ENCODE measurements around the gene HOXB5.

HOXB5 gene

DNA sequence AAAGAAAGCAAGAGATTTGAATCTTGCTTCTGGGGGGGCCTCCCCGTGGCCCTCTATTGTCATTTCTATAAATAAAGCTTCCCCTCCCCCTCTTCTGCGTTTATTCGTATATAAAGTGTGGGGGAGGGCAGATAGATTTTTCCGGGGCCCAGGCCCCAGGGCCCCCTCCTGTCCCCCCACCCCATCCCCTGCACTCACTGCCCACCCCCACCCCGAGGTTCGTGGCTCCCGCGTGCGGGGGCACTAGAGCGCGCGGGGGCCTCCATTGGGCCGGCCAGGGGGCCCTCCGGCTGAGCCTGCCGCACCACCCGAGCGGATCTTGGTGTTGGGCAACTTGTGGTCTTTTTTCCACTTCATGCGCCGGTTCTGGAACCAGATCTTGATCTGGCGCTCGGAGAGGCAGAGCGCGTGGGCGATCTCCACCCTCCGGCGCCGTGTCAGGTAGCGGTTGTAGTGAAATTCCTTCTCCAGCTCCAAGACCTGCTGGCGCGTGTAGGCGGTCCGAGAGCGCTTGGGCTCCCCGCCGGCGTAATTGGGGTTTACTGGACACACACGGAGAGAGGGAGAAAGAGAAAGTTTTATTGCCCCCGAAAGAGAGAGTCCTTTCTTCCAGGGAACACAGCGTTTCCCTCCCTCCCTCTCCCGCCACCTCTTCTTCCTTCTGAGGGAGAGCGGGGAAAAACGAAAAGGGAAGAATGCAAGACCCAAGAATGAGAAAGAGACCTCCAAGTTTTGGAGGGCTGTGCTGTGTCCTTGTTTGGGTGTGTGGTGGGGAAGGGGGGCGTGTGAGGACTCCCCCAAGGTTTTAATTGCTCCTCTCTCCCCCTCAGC is 16.9 kb downstream of the HOXB5 start:
- no peak for DNase-seq (ENCODE audit: low read depth in 2 of 2, low spot score in 1 of 2)

- DNase-seq (ENCODE audit: low read depth in 2 of 2, low spot score in 1 of 2): no peak
Measured at GRCh38 chr17:48575673-48576478, 17.7 kb downstream of the HOXB5 start.

GRCh38 chr17:48575066-48575582 is 18.5 kb downstream of the HOXB5 start:
- no peak for DNase-seq (ENCODE audit: low read depth in 2 of 2, low spot score in 1 of 2)

GRCh38 chr17:48574505-48575065 is 19.0 kb downstream of the HOXB5 start:
- DNase-seq (ENCODE audit: low read depth in 2 of 2, low spot score in 1 of 2): no peak

DNA sequence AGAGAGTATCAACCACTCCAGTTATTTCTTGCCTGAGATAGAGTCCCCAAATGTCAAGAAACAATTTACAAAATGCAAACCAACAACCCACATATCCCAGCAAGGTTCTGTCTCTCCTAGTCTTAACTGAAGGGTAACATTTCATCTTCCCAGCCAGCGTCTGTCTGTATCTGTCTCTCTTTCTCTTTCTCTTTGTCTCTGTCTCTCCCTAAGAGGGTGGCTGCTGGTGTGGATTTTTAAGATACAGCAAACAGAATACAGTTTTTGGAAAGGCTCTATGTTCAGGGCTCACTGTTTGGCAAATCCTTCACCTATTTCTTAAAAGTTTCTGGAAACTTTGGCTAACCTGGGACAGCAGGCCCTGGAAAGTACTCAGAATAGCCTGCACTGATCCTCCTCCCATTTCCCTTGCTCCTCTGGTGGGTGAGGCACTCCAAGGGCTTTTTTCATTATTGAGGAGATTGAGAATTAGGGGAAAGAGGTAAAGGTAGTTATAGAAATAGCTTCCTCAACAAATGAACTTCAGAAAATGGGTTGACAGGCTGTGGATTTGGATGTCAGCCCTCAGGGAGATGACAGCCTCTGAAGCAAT is 21.7 kb downstream of the HOXB5 start:
- no peak for DNase-seq (ENCODE audit: low read depth in 2 of 2, low spot score in 1 of 2)

- no peak for DNase-seq (ENCODE audit: low read depth in 2 of 2, low spot score in 1 of 2)
Measured at GRCh38 chr17:48571024-48571818, 22.4 kb downstream of the HOXB5 start.

DNA sequence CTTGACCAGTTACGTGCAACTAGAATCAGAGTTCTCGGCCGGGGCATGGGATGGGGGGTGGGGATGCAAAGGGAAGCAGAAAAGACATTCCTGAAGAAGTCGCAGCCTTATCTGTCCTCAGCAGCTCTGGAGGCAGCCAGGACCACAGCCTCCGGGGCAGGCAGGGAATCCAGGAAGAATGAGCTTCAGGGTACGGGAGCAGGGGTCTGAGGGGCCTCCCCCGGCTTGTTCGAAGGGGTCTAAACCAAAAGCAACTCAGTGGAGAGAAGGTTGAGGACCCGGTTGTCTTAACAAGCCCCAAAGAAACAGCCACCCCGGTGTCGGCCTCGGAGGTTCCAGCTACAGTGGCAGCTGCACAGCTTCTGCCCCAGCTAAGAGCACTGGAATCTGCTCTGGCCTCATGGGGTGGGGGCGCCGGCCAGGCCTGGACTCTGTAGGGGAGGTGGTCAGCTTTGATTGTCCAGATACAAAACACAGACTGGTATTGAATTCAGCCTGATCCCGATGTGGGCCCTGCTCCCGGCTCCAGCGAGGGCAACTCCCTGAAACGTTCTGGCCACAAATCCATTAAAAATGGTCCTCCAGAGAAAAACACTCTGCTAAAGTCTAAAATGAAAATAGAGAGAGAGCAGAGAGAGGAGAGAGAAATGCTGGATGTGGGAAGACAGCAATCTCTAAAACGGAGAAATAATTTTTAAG is 23.1 kb downstream of the HOXB5 start:
- DNase-seq (ENCODE audit: low read depth in 2 of 2, low spot score in 1 of 2): no peak

DNA sequence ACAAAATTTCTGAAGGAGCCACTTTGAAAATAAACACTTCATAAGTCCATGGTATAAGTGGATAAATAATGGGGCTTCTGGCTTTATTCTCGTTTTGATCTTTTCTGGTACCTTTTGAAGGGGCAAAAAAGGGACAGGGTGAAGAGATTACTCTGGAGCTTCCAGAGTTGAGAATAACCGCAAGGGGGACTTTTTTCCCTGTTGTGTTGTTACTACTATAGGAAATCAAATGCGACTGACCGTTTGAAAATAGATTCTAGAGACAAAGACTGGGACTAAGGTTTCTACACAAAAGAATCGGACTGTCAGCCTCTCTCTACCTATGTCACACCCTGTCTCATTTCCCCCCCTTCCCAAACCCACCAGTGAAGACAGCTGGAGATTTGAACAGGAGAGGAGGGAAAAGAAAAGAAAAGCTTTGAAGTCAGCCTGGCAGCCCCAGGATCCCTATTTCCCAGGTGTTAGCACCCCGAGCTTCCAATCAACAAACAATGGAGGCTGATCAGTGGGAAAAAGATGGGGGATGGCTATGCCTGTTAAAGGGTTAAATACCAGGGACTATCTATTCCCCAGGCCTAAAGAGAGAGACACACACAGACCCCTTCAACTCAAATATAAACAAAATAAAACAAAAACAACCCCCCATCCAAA is 23.8 kb downstream of the HOXB5 start:
- no peak for DNase-seq (ENCODE audit: low read depth in 2 of 2, low spot score in 1 of 2)

DNA sequence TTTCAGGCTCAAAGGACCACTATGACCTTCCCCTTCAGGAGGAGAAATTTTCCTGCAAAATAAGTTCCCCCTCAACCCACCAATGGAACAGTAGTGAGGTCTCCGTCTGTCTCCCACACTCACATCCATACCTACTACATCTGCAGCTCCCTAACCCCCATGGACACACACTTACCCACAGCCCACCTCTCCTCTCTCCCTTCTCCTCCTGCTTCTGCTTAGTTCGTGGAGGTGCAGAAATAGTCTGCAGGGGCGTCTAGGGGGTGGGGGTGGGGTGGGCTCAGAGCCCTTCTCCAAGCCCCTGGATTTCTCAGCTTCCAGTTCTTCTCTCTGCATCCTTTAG is 24.4 kb downstream of the HOXB5 start:
- no peak for DNase-seq (ENCODE audit: low read depth in 2 of 2, low spot score in 1 of 2)

DNA sequence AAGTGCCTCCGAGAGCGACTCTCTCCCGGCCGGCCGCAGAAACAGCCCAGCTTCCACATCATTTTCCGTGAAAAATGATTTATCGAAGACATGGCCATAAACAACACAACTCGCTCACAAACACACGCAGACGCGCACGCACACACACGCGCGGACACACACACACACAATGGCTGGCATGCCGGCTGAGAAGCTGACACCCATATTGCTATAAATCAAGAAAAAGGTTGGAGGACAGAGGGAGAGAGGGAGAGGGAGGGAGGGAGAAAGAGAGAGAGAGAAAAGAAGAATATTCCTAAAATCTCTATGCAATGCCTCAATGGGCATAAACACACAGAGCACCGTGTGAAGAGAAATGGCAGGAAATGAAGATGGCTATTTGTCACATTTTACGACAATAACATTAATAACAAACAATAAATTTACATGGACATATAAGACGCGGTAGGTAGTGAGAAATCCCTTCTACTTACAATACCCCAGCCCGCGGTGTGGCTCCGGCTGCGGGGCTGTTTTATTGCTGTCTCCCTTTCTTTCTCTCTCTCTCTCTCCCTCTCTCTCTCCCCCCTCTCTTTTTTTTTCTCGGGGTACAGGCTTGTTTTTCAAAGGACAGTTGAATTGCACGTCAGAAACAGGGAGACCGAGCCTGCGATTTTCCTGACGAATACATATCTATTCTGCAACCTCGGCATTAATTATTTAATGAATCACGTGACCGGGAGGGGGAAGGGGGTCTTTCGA is 24.9 kb downstream of the HOXB5 start:
- no peak for DNase-seq (ENCODE audit: low read depth in 2 of 2, low spot score in 1 of 2)

DNA sequence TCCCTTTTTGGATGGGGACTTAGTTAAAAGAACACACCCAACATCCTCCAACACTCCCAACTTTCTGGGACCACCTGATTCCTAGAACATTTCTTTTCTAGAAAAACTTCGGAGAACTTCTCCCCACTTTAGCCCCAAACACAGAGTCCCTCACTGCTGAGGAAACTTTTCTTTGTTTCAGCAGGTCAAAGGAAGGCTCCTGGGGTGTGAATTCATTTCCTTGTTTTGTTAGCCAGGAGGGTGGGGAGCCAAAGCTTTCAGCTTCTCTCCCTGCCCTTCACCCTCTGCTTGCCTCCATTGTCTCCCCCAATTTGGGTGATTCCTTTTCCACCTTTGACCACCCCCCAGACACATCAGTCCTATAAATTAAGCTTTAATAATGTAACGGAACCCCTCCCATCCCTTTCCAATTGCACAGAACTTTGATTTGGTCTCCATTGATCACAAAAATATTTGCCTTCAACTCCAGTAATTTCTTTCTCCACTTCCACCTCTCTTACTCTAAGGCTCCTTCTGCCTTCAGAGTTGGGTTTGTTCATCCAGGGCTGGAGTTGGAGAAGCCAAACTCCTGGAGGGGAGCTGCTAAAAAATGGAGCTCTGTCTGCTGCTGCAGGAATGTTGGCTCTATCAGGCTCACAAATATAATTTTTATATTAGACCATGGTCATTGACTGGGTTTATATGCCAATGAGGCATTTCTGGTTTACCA is 25.8 kb downstream of the HOXB5 start:
- no peak for DNase-seq (ENCODE audit: low read depth in 2 of 2, low spot score in 1 of 2)

- no peak for DNase-seq (ENCODE audit: low read depth in 2 of 2, low spot score in 1 of 2)
Measured at GRCh38 chr17:48567209-48567608, 26.4 kb downstream of the HOXB5 start.

- no peak for DNase-seq (ENCODE audit: low read depth in 2 of 2, low spot score in 1 of 2)
Measured at GRCh38 chr17:48566717-48567116, 26.9 kb downstream of the HOXB5 start.

DNA sequence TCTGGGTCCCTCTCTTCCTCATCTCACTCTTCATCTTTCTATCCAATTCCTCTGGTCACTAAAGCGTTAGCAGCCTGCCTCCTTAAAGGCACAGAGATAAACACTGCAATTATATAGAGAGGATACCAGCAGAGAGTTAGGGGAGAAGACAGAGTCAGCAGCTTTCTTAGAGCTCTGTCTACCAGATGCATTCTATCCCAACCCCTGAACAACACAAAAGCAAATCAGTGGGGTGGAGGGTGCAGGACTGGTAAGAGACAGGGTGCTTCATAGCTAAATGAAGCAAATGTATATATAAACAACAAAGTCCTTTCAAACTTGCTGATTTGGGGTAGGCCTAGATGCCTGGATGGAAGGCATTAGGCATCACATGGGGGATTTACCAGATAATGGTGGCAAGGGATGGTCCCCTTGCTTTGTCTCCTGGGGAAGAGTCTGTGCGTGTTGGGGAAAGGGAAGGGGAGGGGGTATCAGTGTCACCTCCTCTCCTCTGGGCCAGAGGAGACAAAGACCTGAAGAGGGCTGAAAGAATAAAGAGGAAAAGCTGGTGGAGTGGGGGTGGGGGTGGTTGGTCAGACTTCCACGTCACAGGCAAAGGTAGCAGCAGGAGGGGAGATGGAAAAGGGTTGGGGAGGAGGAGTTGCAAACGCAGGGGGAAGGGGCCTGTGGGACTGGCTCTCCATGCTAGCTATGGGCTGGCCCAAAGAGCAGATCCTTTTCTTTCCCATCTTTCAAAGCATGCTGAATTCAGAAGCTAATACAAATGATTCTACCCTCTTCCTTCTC is 27.5 kb downstream of the HOXB5 start:
- no peak for DNase-seq (ENCODE audit: low read depth in 2 of 2, low spot score in 1 of 2)

DNA sequence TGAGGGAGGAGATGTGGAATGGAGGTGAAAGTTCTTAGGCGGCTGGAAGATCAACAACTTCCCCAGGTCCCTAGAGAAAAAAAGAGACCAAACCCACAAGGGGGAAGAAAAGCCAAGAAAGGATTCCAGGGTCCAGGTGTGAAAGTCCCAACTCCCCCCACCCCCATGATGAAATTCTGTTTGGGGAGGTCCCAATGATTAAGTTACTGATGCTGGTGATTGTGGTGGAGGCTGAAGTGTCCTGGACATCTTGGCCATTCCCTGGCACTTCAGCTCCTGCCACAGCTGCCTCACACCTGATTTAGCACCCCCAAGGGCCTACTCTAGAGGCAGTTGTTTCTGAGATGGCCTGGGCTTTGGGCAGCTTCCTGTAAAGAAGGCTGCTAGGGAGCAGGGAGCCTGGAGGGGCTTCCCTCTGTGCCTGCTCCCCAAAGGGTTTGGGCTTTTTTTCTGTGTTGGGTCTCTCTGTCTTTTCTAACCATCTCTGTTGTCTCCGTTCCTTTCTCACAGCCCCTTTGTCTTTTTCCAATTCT is 28.5 kb downstream of the HOXB5 start:
- no peak for DNase-seq (ENCODE audit: low read depth in 2 of 2, low spot score in 1 of 2)

DNA sequence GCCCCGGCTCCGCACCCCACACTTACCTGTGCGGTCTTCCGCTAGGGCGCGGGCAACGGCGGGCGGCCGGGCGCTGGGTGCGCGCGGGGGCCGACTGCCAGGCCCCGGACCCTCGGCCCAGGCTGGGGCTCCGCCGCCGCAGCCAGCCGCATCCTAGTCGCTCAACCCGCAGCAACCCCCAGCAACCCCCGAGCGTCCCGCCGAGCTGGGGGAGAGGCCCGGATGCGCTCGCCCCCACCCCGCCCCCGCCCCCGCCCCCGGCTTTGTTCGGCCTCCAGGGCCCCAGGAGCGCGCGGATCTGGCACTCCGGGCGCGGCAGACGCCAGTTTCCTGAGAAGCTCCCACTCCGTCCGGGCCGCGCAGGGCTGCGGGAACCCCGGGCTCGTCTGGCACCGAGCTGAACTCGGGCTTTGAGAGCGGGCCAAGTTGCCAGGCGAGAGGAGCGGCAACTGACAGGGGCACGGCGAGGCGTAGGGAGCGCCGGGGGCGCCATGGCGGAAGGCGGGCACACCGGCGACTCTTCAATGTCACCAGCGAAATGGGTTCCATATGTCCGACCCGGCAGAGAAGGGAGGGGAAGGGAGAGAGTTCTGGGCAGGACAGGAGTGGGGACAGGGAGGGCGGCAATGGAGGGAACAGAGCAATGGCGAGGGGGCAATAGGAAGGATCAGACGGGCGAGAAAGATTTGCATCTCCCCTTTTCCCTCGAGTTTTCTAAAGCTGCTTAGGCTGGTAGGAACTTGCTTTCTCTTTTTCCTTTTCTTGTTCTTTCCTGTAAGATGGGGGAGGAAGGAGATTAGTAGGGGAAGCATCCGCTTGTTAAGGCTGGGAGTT is 29.2 kb downstream of the HOXB5 start:
- DNase-seq (ENCODE audit: low read depth in 2 of 2, low spot score in 1 of 2): no peak

DNA sequence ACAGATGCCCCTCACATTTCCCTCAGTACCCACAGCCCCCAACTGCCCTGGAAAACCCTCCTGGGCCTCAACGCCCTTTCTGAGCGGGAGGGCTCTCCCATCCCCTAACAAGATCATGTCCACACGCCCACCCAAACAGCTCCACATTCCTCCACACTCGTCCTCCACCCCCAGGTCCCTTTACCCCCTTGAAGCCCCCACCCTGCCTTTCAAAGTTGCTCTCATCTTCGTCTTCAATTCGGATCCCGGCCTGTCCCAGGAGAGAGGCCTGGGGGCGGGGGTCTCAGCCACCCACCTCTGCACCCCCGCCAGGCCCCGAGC is 29.8 kb downstream of the HOXB5 start:
- DNase-seq (ENCODE audit: low read depth in 2 of 2, low spot score in 1 of 2): no peak
